ENCODE measurements around the gene PAK1. TPM values are rescaled to one million over a fixed set of nuclear protein-coding genes. Genes with fewer than 3 reads are reported as not detected.

Gene PAK1
- total and polyA plus RNA-seq, 2 donors (not counting 1 experiment from before 2014, with no cell fraction given) = 34.6 to 37.7 TPM

GRCh38 chr11:77470504-77470903, 3.4 kb downstream of the PAK1 start:
- no peak for TF ChIP-seq EZH2 (IDR thresholded peaks at IDR 0.05; ENCODE audit: low read length, missing control alignments)
- no peak for TF ChIP-seq CTCF (conservative IDR thresholded peaks at IDR 0.05 in 1 of 2, IDR thresholded peaks at IDR 0.05 in 1 of 2; ENCODE audit: low read depth in 1 of 2, low read length in 2 of 2)
- Histone ChIP-seq H2AFZ (ENCODE audit: low read length) (no peak overlapping the region), H4K20me1 (ENCODE audit: control insufficient read depth, extremely low read depth, insufficient read depth, low read length) (no peaks in the 10 kb centered on the region), H3K4me1 (ENCODE audit: control insufficient read depth, extremely low read depth, insufficient read depth, low read length) (no peaks in the 10 kb centered on the region), H3K9me3 (ENCODE audit: control insufficient read depth, insufficient read depth, low read depth, low read length) (no peaks in the 10 kb centered on the region), H3K4me2 (ENCODE audit: extremely low read depth, insufficient read depth, low read length) (no peak overlapping the region), H3K36me3 (ENCODE audit: control insufficient read depth, insufficient read depth, low read length) (no peaks in the 10 kb centered on the region), H3K4me3 (replicated peaks in 1 of 4; ENCODE audit: control extremely low read depth in 1 of 4, insufficient read depth in 1 of 4, low read depth in 3 of 4, low read length in 4 of 4) (no peak overlapping the region), H3K27ac (ENCODE audit: insufficient read depth, low read length) (no peak overlapping the region), H3K79me2 (ENCODE audit: control insufficient read depth, insufficient read depth, low read length) (no peaks in the 10 kb centered on the region), H3K27me3 (ENCODE audit: control insufficient read depth, insufficient read depth, low read length) (peaks cover 14% of the 10 kb centered on the region), H3K9ac (ENCODE audit: insufficient read depth, low read length) (no peak overlapping the region)
- no peak for DNase-seq (ENCODE audit: low read depth in 2 of 2)

DNA sequence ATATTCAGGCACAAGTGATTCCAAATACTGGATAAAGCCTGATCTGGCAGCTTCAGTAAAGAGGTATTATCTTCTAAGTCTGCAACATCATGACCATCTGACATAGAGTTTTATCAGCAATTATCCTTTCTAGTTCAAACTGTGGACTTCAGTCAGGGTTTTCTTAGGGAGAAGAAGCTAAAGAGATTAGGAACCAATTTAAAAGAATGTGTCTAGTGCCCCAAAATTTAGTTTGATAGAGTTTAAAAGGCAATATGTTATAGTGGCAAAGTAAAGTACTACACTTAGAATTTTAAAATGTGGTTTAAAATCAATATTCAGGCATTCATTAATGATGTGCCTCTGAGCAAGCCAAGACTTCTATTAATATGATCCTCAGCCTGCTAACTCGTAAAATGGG, 5.4 kb downstream of the PAK1 start:
- H3K9me3 ChIP-seq (ENCODE audit: control insufficient read depth, insufficient read depth, low read depth, low read length) = no peaks in the 10 kb centered on the region
- no peaks in the 10 kb centered on the region for H3K4me1 ChIP-seq (ENCODE audit: control insufficient read depth, extremely low read depth, insufficient read depth, low read length)
- no peak overlapping the region for H3K4me3 ChIP-seq (replicated peaks in 1 of 4; ENCODE audit: control extremely low read depth in 1 of 4, insufficient read depth in 1 of 4, low read depth in 3 of 4, low read length in 4 of 4)
- no peaks in the 10 kb centered on the region for H3K36me3 ChIP-seq (ENCODE audit: control insufficient read depth, insufficient read depth, low read length)
- TF ChIP-seq EZH2 (IDR thresholded peaks at IDR 0.05; ENCODE audit: low read length, missing control alignments) (no peak), CTCF (conservative IDR thresholded peaks at IDR 0.05 in 1 of 2, IDR thresholded peaks at IDR 0.05 in 1 of 2; ENCODE audit: low read depth in 1 of 2, low read length in 2 of 2) (no peak)
- H2AFZ ChIP-seq (ENCODE audit: low read length) = no peak overlapping the region
- no peak overlapping the region for H3K4me2 ChIP-seq (ENCODE audit: extremely low read depth, insufficient read depth, low read length)
- peaks cover 9% of the 10 kb centered on the region for H3K27me3 ChIP-seq (ENCODE audit: control insufficient read depth, insufficient read depth, low read length)
- DNase-seq (ENCODE audit: low read depth in 2 of 2) = no peak
- H3K27ac ChIP-seq (ENCODE audit: insufficient read depth, low read length) = no peak overlapping the region
- H3K79me2 ChIP-seq (ENCODE audit: control insufficient read depth, insufficient read depth, low read length) = no peaks in the 10 kb centered on the region
- no peaks in the 10 kb centered on the region for H4K20me1 ChIP-seq (ENCODE audit: control insufficient read depth, extremely low read depth, insufficient read depth, low read length)
- H3K9ac ChIP-seq (ENCODE audit: insufficient read depth, low read length) = no peak overlapping the region

- H3K9me3 ChIP-seq (ENCODE audit: control insufficient read depth, insufficient read depth, low read depth, low read length) = no peaks in the 10 kb centered on the region
- no peak overlapping the region for H3K4me2 ChIP-seq (ENCODE audit: extremely low read depth, insufficient read depth, low read length)
- no peak overlapping the region for H3K27ac ChIP-seq (ENCODE audit: insufficient read depth, low read length)
- peaks cover 8% of the 10 kb centered on the region for H3K27me3 ChIP-seq (ENCODE audit: control insufficient read depth, insufficient read depth, low read length)
- no peak overlapping the region for H3K9ac ChIP-seq (ENCODE audit: insufficient read depth, low read length)
- H3K4me1 ChIP-seq (ENCODE audit: control insufficient read depth, extremely low read depth, insufficient read depth, low read length) = no peaks in the 10 kb centered on the region
- no peak for TF ChIP-seq CTCF (conservative IDR thresholded peaks at IDR 0.05 in 1 of 2, IDR thresholded peaks at IDR 0.05 in 1 of 2; ENCODE audit: low read depth in 1 of 2, low read length in 2 of 2)
- TF ChIP-seq EZH2 (IDR thresholded peaks at IDR 0.05; ENCODE audit: low read length, missing control alignments) = no peak
- H3K36me3 ChIP-seq (ENCODE audit: control insufficient read depth, insufficient read depth, low read length) = no peaks in the 10 kb centered on the region
- no peaks in the 10 kb centered on the region for H4K20me1 ChIP-seq (ENCODE audit: control insufficient read depth, extremely low read depth, insufficient read depth, low read length)
- H2AFZ ChIP-seq (ENCODE audit: low read length) = no peak overlapping the region
- H3K79me2 ChIP-seq (ENCODE audit: control insufficient read depth, insufficient read depth, low read length) = no peaks in the 10 kb centered on the region
- no peak overlapping the region for H3K4me3 ChIP-seq (replicated peaks in 1 of 4; ENCODE audit: control extremely low read depth in 1 of 4, insufficient read depth in 1 of 4, low read depth in 3 of 4, low read length in 4 of 4)
- DNase-seq (ENCODE audit: low read depth in 2 of 2) = peak in 1 of 2 donors; percentile 56
Measured at GRCh38 chr11:77467993-77468392, 5.9 kb downstream of the PAK1 start.
